ENCODE results near the gene LATS2. TPM values are rescaled to one million over a fixed set of nuclear protein-coding genes. Genes with fewer than 3 reads are reported as not detected.

Gene LATS2
- total RNA-seq, 1 donor from 2014 or later, result 58.3 TPM

DNA sequence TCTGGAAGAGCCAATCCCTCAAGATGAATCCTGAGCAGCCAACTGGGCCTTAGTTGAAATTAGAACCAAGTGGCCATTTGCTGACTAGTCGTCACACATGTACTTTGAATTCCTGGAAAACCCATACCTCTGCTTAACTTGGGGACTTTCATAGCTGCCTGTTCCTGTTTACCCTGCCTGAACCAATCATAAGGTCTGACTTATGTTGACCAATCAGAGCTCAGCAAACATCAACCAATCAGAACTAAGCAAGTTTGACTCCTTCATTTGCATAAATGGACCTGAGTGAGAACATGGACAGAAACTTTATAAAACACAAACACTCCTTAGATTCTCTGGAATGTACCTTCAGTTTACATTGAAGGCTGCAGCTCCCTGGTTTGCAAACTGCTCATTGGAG is 50.8 kb downstream of the LATS2 start:
- Mint-ChIP-seq H3K36me3 (ENCODE audit: unreplicated experiment) (peaks cover 2% of the 10 kb centered on the region), H3K4me1 (ENCODE audit: unreplicated experiment) (peaks cover 63% of the 10 kb centered on the region), H3K27ac (ENCODE audit: unreplicated experiment) (peak overlapping the region; percentile 91), H3K4me3 (ENCODE audit: unreplicated experiment) (no peak overlapping the region), H3K9me3 (ENCODE audit: unreplicated experiment) (no peaks in the 10 kb centered on the region), H3K27me3 (ENCODE audit: unreplicated experiment) (no peaks in the 10 kb centered on the region)
- TF ChIP-seq, protein P1, sequence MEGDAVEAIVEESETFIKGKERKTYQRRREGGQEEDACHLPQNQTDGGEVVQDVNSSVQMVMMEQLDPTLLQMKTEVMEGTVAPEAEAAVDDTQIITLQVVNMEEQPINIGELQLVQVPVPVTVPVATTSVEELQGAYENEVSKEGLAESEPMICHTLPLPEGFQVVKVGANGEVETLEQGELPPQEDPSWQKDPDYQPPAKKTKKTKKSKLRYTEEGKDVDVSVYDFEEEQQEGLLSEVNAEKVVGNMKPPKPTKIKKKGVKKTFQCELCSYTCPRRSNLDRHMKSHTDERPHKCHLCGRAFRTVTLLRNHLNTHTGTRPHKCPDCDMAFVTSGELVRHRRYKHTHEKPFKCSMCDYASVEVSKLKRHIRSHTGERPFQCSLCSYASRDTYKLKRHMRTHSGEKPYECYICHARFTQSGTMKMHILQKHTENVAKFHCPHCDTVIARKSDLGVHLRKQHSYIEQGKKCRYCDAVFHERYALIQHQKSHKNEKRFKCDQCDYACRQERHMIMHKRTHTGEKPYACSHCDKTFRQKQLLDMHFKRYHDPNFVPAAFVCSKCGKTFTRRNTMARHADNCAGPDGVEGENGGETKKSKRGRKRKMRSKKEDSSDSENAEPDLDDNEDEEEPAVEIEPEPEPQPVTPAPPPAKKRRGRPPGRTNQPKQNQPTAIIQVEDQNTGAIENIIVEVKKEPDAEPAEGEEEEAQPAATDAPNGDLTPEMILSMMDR (IDR thresholded peaks at IDR 0.05), result no peak
- DNase-seq (ENCODE audit: extremely low spot score, unreplicated experiment), result no peak

DNA sequence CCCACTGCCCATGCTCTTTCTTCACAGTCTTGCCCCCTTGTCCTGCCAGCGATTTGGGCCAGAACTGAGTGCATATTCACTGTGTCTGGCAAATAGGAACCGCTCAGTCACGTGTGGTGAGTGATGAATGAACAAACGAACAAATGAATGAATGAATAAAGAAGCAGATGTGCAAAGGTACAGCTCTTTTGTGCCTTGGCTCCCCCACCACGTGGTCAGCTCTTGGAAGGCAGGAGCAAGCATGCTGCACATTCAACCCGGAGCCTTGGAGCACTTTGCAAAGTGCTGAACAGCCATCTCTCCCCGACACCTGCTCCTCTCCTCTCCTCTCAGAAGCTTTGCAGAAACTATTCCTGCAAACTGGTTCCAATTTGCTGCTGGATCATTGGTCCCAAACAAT is 52.4 kb downstream of the LATS2 start:
- peaks cover 58% of the 10 kb centered on the region for H3K4me1 Mint-ChIP-seq (ENCODE audit: unreplicated experiment)
- H3K27ac Mint-ChIP-seq (ENCODE audit: unreplicated experiment), result no peak overlapping the region
- peak; percentile 38 for DNase-seq (ENCODE audit: extremely low spot score, unreplicated experiment)
- no peaks in the 10 kb centered on the region for H3K27me3 Mint-ChIP-seq (ENCODE audit: unreplicated experiment)
- H3K36me3 Mint-ChIP-seq (ENCODE audit: unreplicated experiment), result peaks cover 2% of the 10 kb centered on the region
- H3K4me3 Mint-ChIP-seq (ENCODE audit: unreplicated experiment), result no peak overlapping the region
- TF ChIP-seq, protein P1 (IDR thresholded peaks at IDR 0.05), result no peak
- no peaks in the 10 kb centered on the region for H3K9me3 Mint-ChIP-seq (ENCODE audit: unreplicated experiment)

DNA sequence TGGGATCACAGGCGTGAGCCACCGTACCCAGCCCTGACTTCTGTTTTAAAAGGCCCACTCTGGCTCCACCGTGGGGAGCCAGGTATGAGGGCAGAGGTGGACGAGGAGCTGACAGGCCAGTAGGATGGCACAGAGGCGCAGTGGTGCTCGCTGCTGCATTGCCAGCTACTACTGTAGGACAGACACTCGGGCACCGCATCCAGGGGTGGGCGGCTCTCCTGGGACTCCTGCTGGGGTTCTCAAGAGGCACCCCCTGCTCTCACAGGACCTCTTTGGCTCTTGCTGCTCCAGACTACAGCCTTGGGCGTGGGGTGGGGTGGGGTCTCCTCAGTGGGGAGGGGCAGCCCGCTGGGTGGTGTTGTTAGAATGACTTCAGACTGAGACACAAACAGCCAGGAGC is 53.4 kb downstream of the LATS2 start:
- no peak overlapping the region for H3K27ac Mint-ChIP-seq (ENCODE audit: unreplicated experiment)
- TF ChIP-seq, protein P1 (IDR thresholded peaks at IDR 0.05), result no peak
- H3K4me1 Mint-ChIP-seq (ENCODE audit: unreplicated experiment), result peaks cover 50% of the 10 kb centered on the region
- H3K9me3 Mint-ChIP-seq (ENCODE audit: unreplicated experiment), result no peaks in the 10 kb centered on the region
- peak; percentile 77 for DNase-seq (ENCODE audit: extremely low spot score, unreplicated experiment)
- H3K4me3 Mint-ChIP-seq (ENCODE audit: unreplicated experiment), result no peak overlapping the region
- H3K36me3 Mint-ChIP-seq (ENCODE audit: unreplicated experiment), result peaks cover 2% of the 10 kb centered on the region
- no peaks in the 10 kb centered on the region for H3K27me3 Mint-ChIP-seq (ENCODE audit: unreplicated experiment)

DNA sequence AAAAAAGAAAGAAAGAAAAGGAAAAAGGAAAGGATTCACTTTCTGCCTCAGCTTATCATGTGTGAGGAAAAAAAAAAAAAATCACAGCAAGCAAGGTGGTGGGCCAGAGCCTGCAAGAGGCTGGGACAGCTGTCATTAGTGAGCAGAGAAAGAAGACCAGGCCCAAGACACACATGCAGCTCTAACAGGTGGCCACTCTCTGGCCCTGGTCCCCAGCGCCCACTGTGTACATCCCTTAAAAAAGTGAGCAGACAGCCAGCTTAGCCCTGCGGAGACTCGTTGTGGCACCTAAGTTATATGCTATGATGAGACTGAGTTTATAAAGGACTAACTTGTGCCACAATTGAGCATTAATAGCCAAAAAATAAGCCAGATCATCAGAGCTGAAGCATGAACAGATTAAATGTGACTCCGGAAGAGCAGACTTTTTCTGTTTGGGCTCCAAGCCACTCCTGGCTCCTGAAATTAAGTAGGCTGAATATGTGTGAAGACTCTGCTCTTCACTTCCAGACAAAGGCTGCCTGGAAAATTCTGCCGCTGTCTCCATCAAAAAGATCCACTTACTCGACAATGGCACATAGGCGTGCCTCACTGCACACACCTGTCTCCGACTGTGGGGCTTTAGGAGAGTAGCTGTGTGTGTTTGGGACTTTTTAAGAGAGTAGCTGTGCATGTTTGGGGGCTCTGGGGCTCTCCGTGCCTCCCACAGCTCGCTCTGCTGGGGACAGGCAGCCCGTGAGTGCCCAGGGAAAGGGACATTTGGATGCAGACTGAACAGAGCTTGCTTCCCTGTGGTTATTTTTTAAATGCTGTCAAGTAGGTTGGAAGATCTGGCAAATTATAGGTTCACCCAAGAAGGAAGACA is 55.0 kb downstream of the LATS2 start:
- TF ChIP-seq, protein P1 (IDR thresholded peaks at IDR 0.05), result no peak
- peaks cover 37% of the 10 kb centered on the region for H3K4me1 Mint-ChIP-seq (ENCODE audit: unreplicated experiment)
- DNase-seq (ENCODE audit: extremely low spot score, unreplicated experiment), result peak; percentile 63
- H3K9me3 Mint-ChIP-seq (ENCODE audit: unreplicated experiment), result no peaks in the 10 kb centered on the region
- peaks cover 3% of the 10 kb centered on the region for H3K36me3 Mint-ChIP-seq (ENCODE audit: unreplicated experiment)
- H3K27me3 Mint-ChIP-seq (ENCODE audit: unreplicated experiment), result no peaks in the 10 kb centered on the region
- no peak overlapping the region for H3K4me3 Mint-ChIP-seq (ENCODE audit: unreplicated experiment)
- H3K27ac Mint-ChIP-seq (ENCODE audit: unreplicated experiment), result peak overlapping the region; percentile 20

DNA sequence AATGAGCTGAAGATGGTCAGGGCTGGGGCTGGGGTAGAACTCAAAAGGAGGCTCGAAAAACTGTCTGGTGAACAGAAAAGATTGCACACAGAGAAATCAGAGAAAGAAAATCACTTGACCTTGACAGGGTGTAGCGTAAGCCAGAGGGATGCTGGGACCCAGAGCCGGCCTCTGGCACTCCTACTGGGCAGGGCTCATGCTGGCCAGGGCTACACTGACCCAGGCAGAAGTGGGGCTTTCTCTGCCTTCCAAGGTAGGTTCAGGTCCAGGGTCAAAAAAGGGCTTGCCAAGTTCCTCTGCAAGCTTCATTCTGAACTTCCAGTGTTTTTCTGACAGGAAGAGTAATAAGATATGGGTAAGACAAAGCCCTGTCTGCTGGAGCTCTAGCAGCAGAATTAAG is 56.2 kb downstream of the LATS2 start:
- Mint-ChIP-seq H3K4me3 (ENCODE audit: unreplicated experiment) (no peak overlapping the region), H3K9me3 (ENCODE audit: unreplicated experiment) (no peaks in the 10 kb centered on the region), H3K27ac (ENCODE audit: unreplicated experiment) (peak overlapping the region; percentile 68), H3K4me1 (ENCODE audit: unreplicated experiment) (peaks cover 25% of the 10 kb centered on the region), H3K27me3 (ENCODE audit: unreplicated experiment) (no peaks in the 10 kb centered on the region), H3K36me3 (ENCODE audit: unreplicated experiment) (peaks cover 3% of the 10 kb centered on the region)
- TF ChIP-seq, protein P1 (IDR thresholded peaks at IDR 0.05), result no peak
- DNase-seq (ENCODE audit: extremely low spot score, unreplicated experiment), result no peak

Measured in osteocyte (in vitro differentiated cells).